ENCODE results near the gene KRT36.

KRT36 gene

GRCh38 chr17:41476866-41477815 lies 12.6 kb downstream of the KRT36 start:
- Histone ChIP-seq H3K4me3 (ENCODE audit: low read length) (no peak overlapping the region), H3K36me3 (ENCODE audit: control insufficient read depth, insufficient read depth, low read length) (no peaks in the 10 kb centered on the region), H3K4me1 (ENCODE audit: control insufficient read depth, insufficient read depth, low read length) (no peaks in the 10 kb centered on the region), H3K9ac (ENCODE audit: low read length) (no peak overlapping the region), H3K27ac (ENCODE audit: low read depth, low read length) (no peak overlapping the region), H3K27me3 (ENCODE audit: control insufficient read depth, insufficient read depth, low read length) (no peaks in the 10 kb centered on the region)

- no peak overlapping the region for H3K27ac ChIP-seq (ENCODE audit: low read depth, low read length)
- H3K9ac ChIP-seq (ENCODE audit: low read length) = no peak overlapping the region
- no peak overlapping the region for H3K4me3 ChIP-seq (ENCODE audit: low read length)
- H3K4me1 ChIP-seq (ENCODE audit: control insufficient read depth, insufficient read depth, low read length) = no peaks in the 10 kb centered on the region
- H3K27me3 ChIP-seq (ENCODE audit: control insufficient read depth, insufficient read depth, low read length) = no peaks in the 10 kb centered on the region
- H3K36me3 ChIP-seq (ENCODE audit: control insufficient read depth, insufficient read depth, low read length) = no peaks in the 10 kb centered on the region
Observed at GRCh38 chr17:41475421-41475820, 14.3 kb downstream of the KRT36 start.

GRCh38 chr17:41474863-41475262 lies 14.8 kb downstream of the KRT36 start:
- no peaks in the 10 kb centered on the region for H3K27me3 ChIP-seq (ENCODE audit: control insufficient read depth, insufficient read depth, low read length)
- H3K36me3 ChIP-seq (ENCODE audit: control insufficient read depth, insufficient read depth, low read length) = no peaks in the 10 kb centered on the region
- no peaks in the 10 kb centered on the region for H3K4me1 ChIP-seq (ENCODE audit: control insufficient read depth, insufficient read depth, low read length)
- no peak overlapping the region for H3K9ac ChIP-seq (ENCODE audit: low read length)
- H3K27ac ChIP-seq (ENCODE audit: low read depth, low read length) = no peak overlapping the region
- H3K4me3 ChIP-seq (ENCODE audit: low read length) = no peak overlapping the region

DNA sequence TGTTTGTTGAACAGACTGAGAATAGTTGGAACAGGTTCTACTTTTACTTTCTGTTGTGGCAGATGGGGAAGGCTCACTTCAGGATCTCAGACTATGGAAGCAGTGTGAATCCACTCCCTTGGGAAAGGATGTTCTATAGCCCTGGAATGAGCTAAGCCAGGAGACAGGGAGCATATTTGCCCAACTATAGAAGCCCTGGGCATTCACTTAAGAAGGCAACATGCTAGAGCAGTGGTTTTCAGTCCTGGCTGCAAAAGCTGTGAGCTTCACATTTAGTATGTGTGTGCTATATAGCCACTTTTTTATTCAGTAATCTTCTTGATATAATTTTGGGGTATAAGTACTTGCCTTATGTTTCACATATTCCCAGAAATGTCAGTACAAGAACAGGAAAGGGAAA lies 21.4 kb downstream of the KRT36 start:
- Histone ChIP-seq H3K9ac (ENCODE audit: low read length) (no peak overlapping the region), H3K27ac (ENCODE audit: low read depth, low read length) (no peak overlapping the region), H3K27me3 (ENCODE audit: control insufficient read depth, insufficient read depth, low read length) (no peaks in the 10 kb centered on the region), H3K4me3 (ENCODE audit: low read length) (no peak overlapping the region), H3K4me1 (ENCODE audit: control insufficient read depth, insufficient read depth, low read length) (no peaks in the 10 kb centered on the region), H3K36me3 (ENCODE audit: control insufficient read depth, insufficient read depth, low read length) (no peaks in the 10 kb centered on the region)

DNA sequence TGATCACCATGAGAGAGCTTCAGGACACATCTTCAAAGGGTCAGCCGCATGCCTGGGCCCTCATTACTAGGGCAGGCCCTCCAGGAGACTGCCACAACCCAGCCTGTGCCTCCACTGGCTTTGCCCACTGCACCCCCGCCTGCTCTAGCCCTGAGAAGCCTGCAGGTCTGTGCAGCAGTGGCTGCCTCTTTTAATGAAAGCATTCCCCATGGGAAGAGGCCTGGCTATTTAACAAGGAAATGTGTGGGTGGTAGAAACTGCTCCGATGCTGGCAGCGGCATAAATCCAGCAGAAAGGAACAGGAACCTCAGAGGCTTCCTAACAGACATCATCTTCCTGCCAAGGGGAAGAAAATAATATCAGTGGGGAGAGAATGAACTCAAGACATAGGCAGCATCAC lies 22.1 kb downstream of the KRT36 start:
- no peaks in the 10 kb centered on the region for H3K27me3 ChIP-seq (ENCODE audit: control insufficient read depth, insufficient read depth, low read length)
- H3K4me1 ChIP-seq (ENCODE audit: control insufficient read depth, insufficient read depth, low read length) = no peaks in the 10 kb centered on the region
- no peaks in the 10 kb centered on the region for H3K36me3 ChIP-seq (ENCODE audit: control insufficient read depth, insufficient read depth, low read length)
- no peak overlapping the region for H3K4me3 ChIP-seq (ENCODE audit: low read length)
- no peak overlapping the region for H3K9ac ChIP-seq (ENCODE audit: low read length)
- H3K27ac ChIP-seq (ENCODE audit: low read depth, low read length) = no peak overlapping the region

DNA sequence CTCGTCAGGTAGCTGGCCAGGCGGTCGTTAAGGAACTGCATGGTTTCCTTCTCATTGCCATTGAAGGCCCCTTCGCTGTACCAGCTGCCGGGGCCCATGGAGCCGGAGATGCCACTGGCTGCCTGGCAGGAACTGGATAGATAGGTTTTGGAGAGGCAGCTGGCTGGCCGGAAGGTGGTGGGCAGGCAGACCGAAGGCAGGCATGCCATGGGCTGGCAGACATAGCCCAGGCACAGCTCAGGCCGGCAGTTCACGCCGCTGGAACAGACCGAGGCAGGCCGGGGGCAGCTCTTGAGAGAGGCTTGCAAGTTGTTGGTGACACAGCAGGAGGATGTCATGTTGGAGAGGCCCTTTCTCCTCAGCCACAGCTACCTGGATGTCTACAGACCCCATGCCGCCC lies 22.7 kb downstream of the KRT36 start, which contains the start of gene KRT32:
KRT32 (minus strand) TSS at position 399 of the 400 bp plus-strand sequence; CDS start at position 338, 61 bp downstream.
- Histone ChIP-seq H3K27ac (ENCODE audit: low read depth, low read length) (no peak within 1 kb of the TSS), H3K4me3 (ENCODE audit: low read length) (no peak within 1 kb of the TSS), H3K27me3 (ENCODE audit: control insufficient read depth, insufficient read depth, low read length) (no peaks in the 10 kb centered on the region), H3K4me1 (ENCODE audit: control insufficient read depth, insufficient read depth, low read length) (no peaks in the 10 kb centered on the region), H3K36me3 (ENCODE audit: control insufficient read depth, insufficient read depth, low read length) (no peaks in the 10 kb centered on the region), H3K9ac (ENCODE audit: low read length) (no peak within 1 kb of the TSS)

DNA sequence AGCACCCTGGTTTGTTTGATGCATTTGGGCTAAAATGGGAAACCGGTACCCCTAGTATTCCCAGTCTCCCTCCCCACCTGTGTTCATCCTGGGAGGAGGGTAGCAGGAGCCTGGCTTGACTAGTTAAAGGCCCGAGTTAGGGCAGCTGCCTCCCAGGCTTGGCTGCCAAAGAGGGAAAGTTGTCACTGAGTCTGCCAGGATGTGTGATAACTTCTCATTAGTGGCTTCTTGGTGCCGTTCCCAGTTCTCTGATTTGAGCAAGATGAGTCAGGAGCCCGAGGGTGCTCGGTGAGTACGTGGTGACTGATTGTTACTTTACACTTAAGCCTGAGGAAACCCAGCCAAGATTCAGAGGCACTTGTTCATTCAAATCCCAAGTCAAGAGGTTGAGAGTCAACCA lies 25.0 kb downstream of the KRT36 start:
- H3K27me3 ChIP-seq (ENCODE audit: control insufficient read depth, insufficient read depth, low read length) = no peaks in the 10 kb centered on the region
- no peaks in the 10 kb centered on the region for H3K4me1 ChIP-seq (ENCODE audit: control insufficient read depth, insufficient read depth, low read length)
- no peak overlapping the region for H3K27ac ChIP-seq (ENCODE audit: low read depth, low read length)
- no peak overlapping the region for H3K9ac ChIP-seq (ENCODE audit: low read length)
- no peaks in the 10 kb centered on the region for H3K36me3 ChIP-seq (ENCODE audit: control insufficient read depth, insufficient read depth, low read length)
- H3K4me3 ChIP-seq (ENCODE audit: low read length) = no peak overlapping the region

DNA sequence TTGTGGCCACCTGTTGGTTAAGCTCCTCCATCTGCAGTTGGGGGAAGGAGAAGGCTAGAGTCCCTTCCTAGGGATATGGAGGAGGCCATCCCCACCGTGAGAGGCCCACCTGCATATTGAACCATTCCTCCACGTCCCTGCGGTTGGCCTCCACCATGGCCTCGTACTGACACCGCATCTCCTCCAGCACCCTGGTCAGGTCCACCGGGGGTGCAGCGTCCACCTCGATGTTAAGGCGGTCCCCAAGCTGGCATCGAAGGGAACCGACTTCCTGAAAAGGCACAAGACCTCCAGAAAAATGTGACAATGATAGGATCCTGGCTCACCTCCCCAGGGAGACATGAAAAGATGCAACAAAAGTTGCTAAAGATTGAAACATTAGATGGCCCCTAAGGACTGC lies 25.5 kb downstream of the KRT36 start:
- Histone ChIP-seq H3K27me3 (ENCODE audit: control insufficient read depth, insufficient read depth, low read length) (no peaks in the 10 kb centered on the region), H3K36me3 (ENCODE audit: control insufficient read depth, insufficient read depth, low read length) (no peaks in the 10 kb centered on the region), H3K27ac (ENCODE audit: low read depth, low read length) (no peak overlapping the region), H3K4me1 (ENCODE audit: control insufficient read depth, insufficient read depth, low read length) (no peaks in the 10 kb centered on the region), H3K4me3 (ENCODE audit: low read length) (no peak overlapping the region), H3K9ac (ENCODE audit: low read length) (no peak overlapping the region)

DNA sequence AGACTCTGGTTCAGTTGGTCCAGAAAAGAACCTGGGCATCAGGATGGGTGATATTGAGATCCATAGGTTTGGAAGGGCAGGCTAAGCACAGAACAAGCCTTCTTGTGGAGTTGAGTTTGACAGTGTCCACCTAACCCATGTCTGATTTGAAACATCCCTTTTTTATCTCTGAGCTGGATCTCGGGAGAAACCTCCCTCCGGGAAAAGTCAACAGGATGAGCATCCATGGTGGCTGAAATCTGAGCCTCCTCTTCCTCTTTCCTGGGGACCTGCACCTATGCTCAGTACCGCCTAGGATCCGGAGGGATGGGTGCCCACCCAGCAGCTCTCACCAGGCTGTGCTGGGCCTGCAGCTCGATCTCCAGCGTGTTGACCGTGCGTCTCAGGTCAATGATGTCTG lies 26.0 kb downstream of the KRT36 start:
- no peaks in the 10 kb centered on the region for H3K36me3 ChIP-seq (ENCODE audit: control insufficient read depth, insufficient read depth, low read length)
- H3K4me1 ChIP-seq (ENCODE audit: control insufficient read depth, insufficient read depth, low read length) = no peaks in the 10 kb centered on the region
- H3K27me3 ChIP-seq (ENCODE audit: control insufficient read depth, insufficient read depth, low read length) = no peaks in the 10 kb centered on the region
- H3K9ac ChIP-seq (ENCODE audit: low read length) = no peak overlapping the region
- H3K27ac ChIP-seq (ENCODE audit: low read depth, low read length) = no peak overlapping the region
- H3K4me3 ChIP-seq (ENCODE audit: low read length) = no peak overlapping the region

DNA sequence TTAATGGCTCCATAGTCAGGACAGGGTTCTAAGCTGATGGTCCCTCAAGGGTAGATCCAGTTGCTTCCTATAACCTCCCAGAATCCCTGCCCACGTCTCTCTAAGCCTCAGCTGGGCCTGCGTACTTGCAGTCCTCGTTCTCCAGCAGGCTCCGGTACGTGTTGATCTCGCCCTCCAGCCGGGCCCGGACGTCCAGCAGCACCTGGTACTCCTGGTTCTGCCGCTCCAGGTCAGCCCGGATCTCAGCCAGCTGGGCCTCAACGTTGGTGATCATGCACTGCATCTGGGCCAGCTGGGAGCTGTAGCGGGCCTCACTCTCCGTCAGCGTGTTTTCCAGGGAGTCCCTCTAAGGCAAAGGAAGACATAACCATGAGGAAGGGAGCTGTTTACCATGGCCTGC lies 27.0 kb downstream of the KRT36 start:
- H3K4me3 ChIP-seq (ENCODE audit: low read length) = no peak overlapping the region

GRCh38 chr17:41457676-41458075 lies 32.0 kb downstream of the KRT36 start:
- H3K27ac ChIP-seq (ENCODE audit: low read depth, low read length) = no peak overlapping the region
- no peaks in the 10 kb centered on the region for H3K36me3 ChIP-seq (ENCODE audit: control insufficient read depth, insufficient read depth, low read length)
- no peak overlapping the region for H3K4me3 ChIP-seq (ENCODE audit: low read length)
- H3K27me3 ChIP-seq (ENCODE audit: control insufficient read depth, insufficient read depth, low read length) = no peaks in the 10 kb centered on the region
- no peak overlapping the region for H3K9ac ChIP-seq (ENCODE audit: low read length)
- no peaks in the 10 kb centered on the region for H3K4me1 ChIP-seq (ENCODE audit: control insufficient read depth, insufficient read depth, low read length)

More for the DNA sequence above, 27.0 kb downstream of the KRT36 start:
- Histone ChIP-seq H3K36me3 (ENCODE audit: control insufficient read depth, insufficient read depth, low read length) (no peaks in the 10 kb centered on the region), H3K27ac (ENCODE audit: low read depth, low read length) (no peak overlapping the region), H3K4me1 (ENCODE audit: control insufficient read depth, insufficient read depth, low read length) (no peaks in the 10 kb centered on the region), H3K9ac (ENCODE audit: low read length) (no peak overlapping the region), H3K27me3 (ENCODE audit: control insufficient read depth, insufficient read depth, low read length) (no peaks in the 10 kb centered on the region)

DNA sequence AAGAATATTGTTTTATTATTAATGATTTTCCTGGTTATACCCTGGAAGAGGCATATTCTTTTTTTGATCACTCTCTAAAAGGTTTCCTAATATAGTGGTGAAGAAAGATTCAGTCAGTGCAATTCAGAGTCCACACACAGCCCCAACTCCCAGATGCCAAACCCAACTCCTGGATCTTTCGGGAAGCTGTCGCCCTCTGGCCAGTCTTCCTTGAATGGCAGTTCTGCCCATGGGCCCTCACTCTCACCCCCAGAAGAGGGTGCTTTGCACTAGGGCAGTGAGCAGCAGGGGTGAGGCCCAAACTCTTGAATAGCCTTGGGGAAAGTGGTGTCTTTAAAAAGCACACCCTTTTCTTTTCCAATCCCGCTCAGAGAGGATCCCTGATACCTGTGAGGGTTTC lies 33.5 kb downstream of the KRT36 start:
- H3K4me1 ChIP-seq (ENCODE audit: control insufficient read depth, insufficient read depth, low read length) = no peaks in the 10 kb centered on the region
- no peaks in the 10 kb centered on the region for H3K27me3 ChIP-seq (ENCODE audit: control insufficient read depth, insufficient read depth, low read length)
- no peak overlapping the region for H3K4me3 ChIP-seq (ENCODE audit: low read length)
- no peaks in the 10 kb centered on the region for H3K36me3 ChIP-seq (ENCODE audit: control insufficient read depth, insufficient read depth, low read length)
- no peak overlapping the region for H3K9ac ChIP-seq (ENCODE audit: low read length)
- H3K27ac ChIP-seq (ENCODE audit: low read depth, low read length) = no peak overlapping the region

DNA sequence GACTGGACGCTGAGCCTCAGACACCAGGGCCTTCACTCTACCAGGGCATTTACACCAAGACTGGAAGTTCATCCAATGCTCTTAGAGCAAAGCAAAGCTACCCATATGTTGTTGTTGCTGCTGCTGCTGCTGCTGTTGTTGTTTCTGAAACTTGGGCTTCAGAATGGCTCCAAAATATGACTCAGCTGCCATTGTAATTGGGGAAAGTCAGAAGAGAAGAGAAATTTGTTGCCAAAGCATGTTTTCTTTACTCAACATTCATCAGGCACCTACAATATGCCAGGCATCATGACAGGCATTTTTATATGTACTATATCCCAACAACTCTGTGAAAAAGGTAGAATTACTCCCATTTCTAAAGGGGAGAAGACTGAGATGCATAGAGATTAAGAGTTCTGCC lies 34.5 kb downstream of the KRT36 start:
- no peaks in the 10 kb centered on the region for H3K27me3 ChIP-seq (ENCODE audit: control insufficient read depth, insufficient read depth, low read length)
- H3K4me1 ChIP-seq (ENCODE audit: control insufficient read depth, insufficient read depth, low read length) = no peaks in the 10 kb centered on the region
- no peaks in the 10 kb centered on the region for H3K36me3 ChIP-seq (ENCODE audit: control insufficient read depth, insufficient read depth, low read length)
- no peak overlapping the region for H3K4me3 ChIP-seq (ENCODE audit: low read length)
- no peak overlapping the region for H3K27ac ChIP-seq (ENCODE audit: low read depth, low read length)
- H3K9ac ChIP-seq (ENCODE audit: low read length) = no peak overlapping the region

Data from rectal smooth muscle tissue (tissue), 1 donor.